GM13976 (cell line): ENCODE results near the gene SF3A2.

Experiments used
- DNase-seq: peaks from one replicate; pipeline ENCODE4 v3.0.0; 2012; ENCODE audit warnings: low spot score
- CTCF ChIP-seq: IDR thresholded peaks from 2 replicates; pipeline ENCODE4 v1.5.1; 2012; ENCODE audit warnings: borderline replicate concordance, mild to moderate bottlenecking; ENCODE audit not compliant: insufficient read depth; ENCODE audit errors: extremely low read depth, missing control alignments, control extremely low read depth
- in situ Hi-C: fragments of 300-500 bp; cut with MboI; formaldehyde crosslinking; loops from one replicate; pipeline ENCODE4 v1.12.0; 2022; ENCODE audit warnings: low sequenced_read_pairs, mixed read lengths, inconsistent platforms; ENCODE audit not compliant: unreplicated experiment

The SF3A2 gene

GRCh38 chr19:2192862-2193261, 43.8 kb upstream of the SF3A2 start:
- TF ChIP-seq CTCF = no peak
- no peak for DNase-seq
- in situ Hi-C loops = no loop called here

- TF ChIP-seq CTCF = no peak
- in situ Hi-C loops = no loop called here
- no peak for DNase-seq
These were observed 42.8 kb upstream of the SF3A2 start for GRCh38 chr19:2193807-2194206.

DNA sequence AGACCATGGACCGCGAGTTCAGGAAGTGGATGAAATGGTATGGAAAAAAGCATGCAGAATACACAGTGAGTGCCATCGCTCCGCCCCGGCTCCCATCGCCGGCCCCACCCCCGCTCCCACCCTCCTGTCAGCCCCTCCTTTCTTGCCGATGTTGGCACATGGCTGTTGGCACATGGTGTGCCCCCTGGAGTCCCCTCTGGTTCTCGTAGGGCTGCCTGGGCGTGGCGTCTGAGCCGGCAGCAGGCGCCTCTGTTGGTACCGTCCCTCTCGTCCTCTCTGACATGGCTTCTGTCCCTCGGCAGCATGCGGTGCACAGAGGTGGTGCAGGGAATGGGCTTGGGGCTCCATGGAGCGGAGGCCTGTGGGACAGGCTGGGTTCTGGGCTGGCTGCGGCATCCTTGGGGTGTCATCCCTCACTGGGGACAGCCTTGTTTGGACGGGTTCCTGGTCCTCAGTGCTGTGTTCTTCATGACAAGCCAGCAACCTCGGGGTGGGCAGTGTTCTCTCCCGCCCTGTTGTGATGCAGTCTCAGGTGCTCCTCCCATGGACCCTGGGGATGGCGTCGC, 42.0 kb upstream of the SF3A2 start:
- in situ Hi-C loops = no loop called here
- no peak for DNase-seq
- TF ChIP-seq CTCF = no peak

GRCh38 chr19:2195361-2195760, 41.3 kb upstream of the SF3A2 start:
- no peak for DNase-seq
- in situ Hi-C loops = no loop called here
- no peak for TF ChIP-seq CTCF

DNA sequence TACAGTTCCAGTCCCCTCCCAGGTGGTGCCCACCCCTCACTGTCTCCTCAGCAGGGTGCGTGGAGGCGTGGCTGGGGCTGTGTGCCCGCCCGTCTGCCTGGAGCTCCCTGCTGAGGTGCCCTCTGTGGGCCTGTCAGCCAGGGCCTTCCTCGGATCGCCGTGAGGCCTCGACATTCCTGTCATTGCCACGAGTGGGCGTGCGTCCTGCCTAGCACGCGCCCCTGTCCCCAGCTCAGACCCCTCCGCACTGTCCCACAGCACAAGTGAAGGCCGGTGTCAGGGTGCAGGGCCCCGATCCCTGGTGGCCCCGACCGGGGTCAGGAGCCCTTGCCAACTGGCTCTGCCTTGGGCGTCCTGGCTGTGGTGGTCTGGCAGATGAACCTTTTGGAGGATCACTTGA, 40.7 kb upstream of the SF3A2 start:
- in situ Hi-C loops = no loop called here
- DNase-seq = no peak
- TF ChIP-seq CTCF = no peak

- in situ Hi-C loops = no loop called here
- DNase-seq = no peak
- TF ChIP-seq CTCF = no peak
These were observed 39.4 kb upstream of the SF3A2 start for GRCh38 chr19:2197270-2197669.

- in situ Hi-C loops = no loop called here
- TF ChIP-seq CTCF = no peak
These were observed 38.3 kb upstream of the SF3A2 start for GRCh38 chr19:2198317-2198716.

More at GRCh38 chr19:2198317-2198716, 38.3 kb upstream of the SF3A2 start:
- no peak for DNase-seq
